Osteocyte (in vitro differentiated cells): ENCODE results near the gene MTA3. TPM values are rescaled to one million over a fixed set of nuclear protein-coding genes. Genes with fewer than 3 reads are reported as not detected.
A peak's percentile ranks its signal among the peaks of the same experiment; 100 is the strongest.

Source experiments
- DNase-seq: peaks from one replicate; pipeline ENCODE4 v3.0.0; 2021; ENCODE audit warnings: mixed read lengths; ENCODE audit not compliant: unreplicated experiment; ENCODE audit errors: extremely low spot score
- H3K27ac Mint-ChIP-seq: one replicate; pipeline ENCODE4 v1.8.0; 2021; ENCODE audit warnings: mild to moderate bottlenecking, mixed read lengths; ENCODE audit not compliant: unreplicated experiment
- H3K27me3 Mint-ChIP-seq: one replicate; pipeline ENCODE4 v1.8.0; 2021; ENCODE audit warnings: mixed read lengths; ENCODE audit not compliant: unreplicated experiment
- H3K36me3 Mint-ChIP-seq: one replicate; pipeline ENCODE4 v1.8.0; 2021; ENCODE audit warnings: mixed read lengths; ENCODE audit not compliant: unreplicated experiment
- H3K4me1 Mint-ChIP-seq: one replicate; pipeline ENCODE4 v1.8.0; 2021; ENCODE audit warnings: mixed read lengths; ENCODE audit not compliant: unreplicated experiment
- H3K4me3 Mint-ChIP-seq: one replicate; pipeline ENCODE4 v1.8.0; 2021; ENCODE audit warnings: mild to moderate bottlenecking, moderate library complexity, mixed read lengths; ENCODE audit not compliant: unreplicated experiment
- H3K9me3 Mint-ChIP-seq: one replicate; pipeline ENCODE4 v1.8.0; 2021; ENCODE audit warnings: mixed read lengths; ENCODE audit not compliant: unreplicated experiment
- total RNA-seq: library from RNA; stranded (reverse); gene quantifications from 2 replicates; pipeline ENCODE4 v1.2.1, GENCODE V29; 2021
- TF ChIP-seq, protein P1 (sequence below): fragments of 200-600 bp; sonication (generic); IDR thresholded peaks from 2 replicates; pipeline ENCODE4 v1.5.0; 2021; ENCODE audit warnings: antibody characterized with exemption, mild to moderate bottlenecking, moderate library complexity

The MTA3 gene
- total RNA-seq, 1 donor from 2014 or later = 49.2 TPM

DNA sequence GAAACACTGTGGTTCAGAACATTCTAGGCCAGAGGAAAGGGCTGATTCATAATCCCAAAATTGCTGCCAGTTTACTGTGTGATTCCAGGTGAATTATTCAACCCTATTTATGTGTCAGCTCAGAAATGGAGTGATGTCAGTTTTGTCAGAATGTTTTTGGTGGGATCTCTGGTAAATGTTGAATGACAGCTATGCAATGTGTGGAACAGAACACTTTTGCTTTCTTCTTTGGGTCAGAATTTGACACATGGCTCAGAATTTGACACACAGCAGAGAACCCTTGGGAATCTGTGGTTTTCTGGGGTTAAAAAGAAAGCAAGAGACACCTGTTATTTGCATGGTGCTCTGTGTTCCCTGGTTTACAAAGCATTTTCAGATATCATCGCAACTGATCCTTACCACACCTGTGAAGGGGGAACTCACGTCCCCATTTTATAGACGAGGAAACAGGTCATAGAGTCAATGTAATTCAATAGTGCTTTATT lies 1.6 kb upstream of the MTA3 start:
- Mint-ChIP-seq H3K27ac (peak overlapping the region; percentile 61), H3K4me1 (peaks cover 25% of the 10 kb centered on the region), H3K4me3 (no peak overlapping the region)

DNA sequence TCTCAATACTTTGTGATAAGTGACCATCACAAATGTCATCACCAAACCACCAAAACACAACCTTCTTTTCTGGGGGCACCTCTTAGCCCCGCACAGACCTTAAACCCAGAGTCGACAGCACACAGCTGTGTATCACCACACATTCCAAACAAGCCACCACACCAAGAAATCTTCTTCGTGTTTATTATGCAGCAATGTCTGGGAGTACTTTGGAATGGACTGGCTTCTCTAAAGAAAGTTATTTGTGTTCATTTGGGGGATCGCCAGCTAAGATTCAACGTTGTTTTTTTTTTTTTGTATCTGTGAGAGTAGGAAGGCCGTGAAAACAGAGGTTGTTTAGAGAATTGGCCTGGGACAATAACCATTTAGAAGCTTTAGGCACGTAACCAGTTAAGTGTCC lies 1.1 kb upstream of the MTA3 start:
- no peak for DNase-seq
- Mint-ChIP-seq H3K9me3 (no peaks in the 10 kb centered on the region), H3K4me3 (peak overlapping the region; percentile 55), H3K36me3 (peaks cover 5% of the 10 kb centered on the region), H3K4me1 (peaks cover 25% of the 10 kb centered on the region), H3K27me3 (no peaks in the 10 kb centered on the region), H3K27ac (peak overlapping the region; percentile 61)
- TF ChIP-seq, protein P1, sequence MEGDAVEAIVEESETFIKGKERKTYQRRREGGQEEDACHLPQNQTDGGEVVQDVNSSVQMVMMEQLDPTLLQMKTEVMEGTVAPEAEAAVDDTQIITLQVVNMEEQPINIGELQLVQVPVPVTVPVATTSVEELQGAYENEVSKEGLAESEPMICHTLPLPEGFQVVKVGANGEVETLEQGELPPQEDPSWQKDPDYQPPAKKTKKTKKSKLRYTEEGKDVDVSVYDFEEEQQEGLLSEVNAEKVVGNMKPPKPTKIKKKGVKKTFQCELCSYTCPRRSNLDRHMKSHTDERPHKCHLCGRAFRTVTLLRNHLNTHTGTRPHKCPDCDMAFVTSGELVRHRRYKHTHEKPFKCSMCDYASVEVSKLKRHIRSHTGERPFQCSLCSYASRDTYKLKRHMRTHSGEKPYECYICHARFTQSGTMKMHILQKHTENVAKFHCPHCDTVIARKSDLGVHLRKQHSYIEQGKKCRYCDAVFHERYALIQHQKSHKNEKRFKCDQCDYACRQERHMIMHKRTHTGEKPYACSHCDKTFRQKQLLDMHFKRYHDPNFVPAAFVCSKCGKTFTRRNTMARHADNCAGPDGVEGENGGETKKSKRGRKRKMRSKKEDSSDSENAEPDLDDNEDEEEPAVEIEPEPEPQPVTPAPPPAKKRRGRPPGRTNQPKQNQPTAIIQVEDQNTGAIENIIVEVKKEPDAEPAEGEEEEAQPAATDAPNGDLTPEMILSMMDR = no peak

More for the DNA sequence above, 1.6 kb upstream of the MTA3 start:
- no peak for DNase-seq
- H3K27me3 Mint-ChIP-seq = no peaks in the 10 kb centered on the region
- no peaks in the 10 kb centered on the region for H3K9me3 Mint-ChIP-seq
- peaks cover 5% of the 10 kb centered on the region for H3K36me3 Mint-ChIP-seq
- TF ChIP-seq, protein P1 = no peak

DNA sequence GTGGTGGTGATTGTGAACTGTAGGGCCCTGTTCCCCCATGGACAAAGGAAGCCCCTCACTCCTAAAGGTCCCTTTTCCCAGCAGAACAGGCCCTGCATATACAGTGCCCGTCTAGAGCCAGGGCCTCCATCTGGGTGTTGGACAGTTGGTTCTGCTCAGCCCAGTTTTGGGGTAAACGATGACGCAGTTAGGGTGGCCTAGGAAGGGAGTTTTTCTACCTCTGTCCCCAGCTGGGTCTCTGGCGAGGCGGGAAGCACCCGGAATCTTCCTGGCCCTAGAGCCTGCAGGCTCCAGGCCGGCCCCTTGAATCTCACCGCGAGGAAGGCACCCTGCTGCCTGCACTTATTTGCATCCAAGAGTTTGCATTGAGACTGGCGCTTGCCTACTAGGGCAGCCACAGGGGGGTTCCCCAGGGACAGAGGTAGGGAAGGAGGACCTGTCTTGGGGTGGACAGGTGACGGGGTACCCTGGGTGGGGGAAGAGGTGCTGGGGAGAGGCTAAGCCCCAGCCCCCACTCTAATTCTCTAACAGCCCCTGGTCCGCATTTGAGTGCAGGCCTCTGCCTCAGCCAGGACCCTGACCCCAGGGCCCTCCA lies 529 bp upstream of the MTA3 start:
- TF ChIP-seq, protein P1 = no peak
- Mint-ChIP-seq H3K27ac (peak overlapping the region; percentile 61), H3K4me1 (peaks cover 25% of the 10 kb centered on the region), H3K27me3 (no peaks in the 10 kb centered on the region), H3K4me3 (peak overlapping the region; percentile 70), H3K36me3 (peaks cover 6% of the 10 kb centered on the region), H3K9me3 (no peaks in the 10 kb centered on the region)
- no peak for DNase-seq

DNA sequence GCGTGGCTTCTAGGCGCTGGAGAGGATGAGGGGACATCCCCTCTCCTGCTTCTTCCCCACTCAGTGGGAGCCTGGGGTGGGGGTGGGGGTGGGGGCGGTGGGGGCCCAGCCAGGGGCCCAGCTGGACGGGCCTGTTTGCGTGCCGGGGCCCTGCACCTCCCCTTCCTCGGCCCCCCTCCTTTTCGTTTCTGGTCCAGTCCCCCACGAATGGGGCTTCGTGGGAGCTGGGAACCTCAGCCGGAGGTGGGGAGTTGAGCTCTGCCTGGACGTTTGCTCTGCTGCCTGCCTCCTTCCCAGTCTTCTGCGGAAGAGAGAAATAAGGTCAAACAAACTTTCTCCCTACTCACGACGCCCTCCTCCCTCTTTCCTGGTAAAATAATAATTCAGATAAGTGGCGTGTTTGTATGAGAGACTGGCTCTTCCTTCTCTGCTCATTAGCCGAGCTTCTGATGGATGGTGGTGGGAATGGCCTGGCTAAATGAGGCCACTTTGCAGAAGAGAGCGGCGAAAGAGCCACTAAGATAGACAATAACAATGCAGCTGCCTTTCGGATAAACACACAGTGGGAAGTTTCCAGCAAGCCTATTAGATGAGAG lies 782 bp downstream of the MTA3 start:
- peaks cover 9% of the 10 kb centered on the region for H3K36me3 Mint-ChIP-seq
- peak overlapping the region; percentile 88 for H3K27ac Mint-ChIP-seq
- H3K27me3 Mint-ChIP-seq = no peaks in the 10 kb centered on the region
- no peaks in the 10 kb centered on the region for H3K9me3 Mint-ChIP-seq
- H3K4me3 Mint-ChIP-seq = peak overlapping the region; percentile 92
- H3K4me1 Mint-ChIP-seq = peaks cover 25% of the 10 kb centered on the region
- DNase-seq = no peak
- TF ChIP-seq, protein P1 = no peak

DNA sequence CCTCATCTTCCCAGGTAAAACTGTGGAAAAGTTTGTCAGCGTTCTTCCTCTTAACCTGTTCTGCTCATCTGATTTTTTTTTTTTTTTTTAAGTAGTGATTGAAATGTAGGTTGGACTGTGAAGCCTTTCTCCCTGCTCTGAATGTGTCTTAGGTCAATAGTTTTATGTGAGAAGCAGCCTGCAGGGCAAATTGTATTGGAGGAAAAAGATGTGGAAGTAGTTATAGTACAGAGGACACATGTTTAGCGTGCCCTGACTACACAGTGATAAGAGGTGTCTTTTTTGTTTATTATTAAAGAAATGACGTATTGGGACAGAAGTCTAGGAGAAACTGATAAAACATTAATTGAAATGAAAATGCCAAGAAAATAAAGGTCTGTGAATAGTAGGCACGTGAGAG lies 1.5 kb downstream of the MTA3 start:
- TF ChIP-seq, protein P1 = no peak
- Mint-ChIP-seq H3K36me3 (peaks cover 9% of the 10 kb centered on the region), H3K27me3 (no peaks in the 10 kb centered on the region), H3K4me3 (peak overlapping the region; percentile 92), H3K4me1 (peaks cover 25% of the 10 kb centered on the region), H3K27ac (peak overlapping the region; percentile 88), H3K9me3 (no peaks in the 10 kb centered on the region)
- no peak for DNase-seq
